Gastrocnemius medialis (tissue), 4 donors: ENCODE results near the gene CLCN2.

Experiments used
- POLR2A ChIP-seq, 2 donors: fragments of 450-650 bp; IDR thresholded peaks; one replicate each; pipeline ENCODE4 v1.6.1; 2017; ENCODE audit warnings: antibody characterized with exemption in 2 of 2, mild to moderate bottlenecking in 2 of 2, moderate library complexity in 2 of 2
- TF ChIP-seq, protein P1 (sequence below), 5 experiments: fragments of 450-650 bp in 3 of 5; fragments of 200-600 bp in 2 of 5; sonication (generic) in 2 of 5; IDR thresholded peaks in 4 of 5; conservative IDR thresholded peaks in 1 of 5; 1 replicate in 4 of 5; 2 replicates in 1 of 5; pipeline ENCODE4 v1.5.1; 2016 to 2019; ENCODE audit warnings: antibody characterized with exemption in 5 of 5, mild to moderate bottlenecking in 3 of 5, moderate library complexity in 3 of 5

GRCh38 chr3:184306341-184306972 is 54.9 kb downstream of the CLCN2 start:
- TF ChIP-seq, protein P1, sequence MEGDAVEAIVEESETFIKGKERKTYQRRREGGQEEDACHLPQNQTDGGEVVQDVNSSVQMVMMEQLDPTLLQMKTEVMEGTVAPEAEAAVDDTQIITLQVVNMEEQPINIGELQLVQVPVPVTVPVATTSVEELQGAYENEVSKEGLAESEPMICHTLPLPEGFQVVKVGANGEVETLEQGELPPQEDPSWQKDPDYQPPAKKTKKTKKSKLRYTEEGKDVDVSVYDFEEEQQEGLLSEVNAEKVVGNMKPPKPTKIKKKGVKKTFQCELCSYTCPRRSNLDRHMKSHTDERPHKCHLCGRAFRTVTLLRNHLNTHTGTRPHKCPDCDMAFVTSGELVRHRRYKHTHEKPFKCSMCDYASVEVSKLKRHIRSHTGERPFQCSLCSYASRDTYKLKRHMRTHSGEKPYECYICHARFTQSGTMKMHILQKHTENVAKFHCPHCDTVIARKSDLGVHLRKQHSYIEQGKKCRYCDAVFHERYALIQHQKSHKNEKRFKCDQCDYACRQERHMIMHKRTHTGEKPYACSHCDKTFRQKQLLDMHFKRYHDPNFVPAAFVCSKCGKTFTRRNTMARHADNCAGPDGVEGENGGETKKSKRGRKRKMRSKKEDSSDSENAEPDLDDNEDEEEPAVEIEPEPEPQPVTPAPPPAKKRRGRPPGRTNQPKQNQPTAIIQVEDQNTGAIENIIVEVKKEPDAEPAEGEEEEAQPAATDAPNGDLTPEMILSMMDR (IDR thresholded peaks at IDR 0.05 in 4 of 5, conservative IDR thresholded peaks at IDR 0.05 in 1 of 5): no peak
- TF ChIP-seq POLR2A (IDR thresholded peaks at IDR 0.05): no peak
